Caco-2 (cell line): ENCODE results near the gene CBX1. TPM values are rescaled to one million over a fixed set of nuclear protein-coding genes. Genes with fewer than 3 reads are reported as not detected.

ENCODE experiments used
- BruUV-seq: library from RNA; stranded (reverse); fragments of 400-500 nt; replicated peaks from 2 replicates; lab custom pipeline; 2021; lab: Mats Ljungman, UMichigan
- CTCF ChIA-PET: fragments of 300-600 bp; sonication (Branson Sonifier 250); formaldehyde crosslinking; loops from one replicate; lab custom pipeline; 2022; ENCODE audit warnings: antibody characterized with exemption; lab: Charles Lee
- POLR2A ChIA-PET: fragments of 300-600 bp; sonication (Branson Sonifier 250); formaldehyde crosslinking; loops from one replicate; lab custom pipeline; 2022; ENCODE audit warnings: antibody characterized with exemption; lab: Charles Lee
- DNase-seq, 2 experiments: peaks; one replicate each; pipeline versions ENCODE4 v3.0.0 to v3.0.0-alpha.2; 2020 to 2022
- H3K27me3 ChIP-seq: replicated peaks from 2 replicates; pipeline ENCODE4 v1.6.0; 2011; ENCODE audit warnings: low read length; ENCODE audit not compliant: control insufficient read depth, insufficient read depth
- H3K36me3 ChIP-seq: 2 replicates; pipeline ENCODE4 v1.5.1; 2011; ENCODE audit warnings: low read length; ENCODE audit not compliant: control insufficient read depth, insufficient read depth
- H3K4me1 ChIP-seq: fragments of 250-450 bp; sonication (Bioruptor Pico); 2 replicates; pipeline ENCODE4 v1.5.1; 2020; ENCODE audit warnings: mild to moderate bottlenecking
- H3K4me3 ChIP-seq: 2 replicates; pipeline ENCODE4 v1.5.1; 2011; ENCODE audit warnings: low read depth, mild to moderate bottlenecking, control low read depth, low read length
- H3K9me3 ChIP-seq: fragments of 250-450 bp; sonication (Bioruptor Pico); 2 replicates; pipeline ENCODE4 v1.5.1; 2020; ENCODE audit warnings: mild to moderate bottlenecking, moderate library complexity
- H3K27ac Mint-ChIP-seq: one replicate; pipeline ENCODE4 v1.8.0; 2022; ENCODE audit warnings: mixed read lengths; ENCODE audit not compliant: unreplicated experiment
- H3K27me3 Mint-ChIP-seq: one replicate; pipeline ENCODE4 v1.8.0; 2022; ENCODE audit warnings: mixed read lengths; ENCODE audit not compliant: insufficient read depth, unreplicated experiment
- H3K36me3 Mint-ChIP-seq: one replicate; pipeline ENCODE4 v1.8.0; 2022; ENCODE audit warnings: mild to moderate bottlenecking, mixed read lengths; ENCODE audit not compliant: insufficient read depth, unreplicated experiment
- H3K4me1 Mint-ChIP-seq: one replicate; pipeline ENCODE4 v1.8.0; 2022; ENCODE audit warnings: low read depth, mixed read lengths; ENCODE audit not compliant: unreplicated experiment
- H3K4me3 Mint-ChIP-seq: one replicate; pipeline ENCODE4 v1.8.0; 2022; ENCODE audit warnings: mild to moderate bottlenecking, moderate library complexity, mixed read lengths; ENCODE audit not compliant: unreplicated experiment
- H3K9me3 Mint-ChIP-seq: one replicate; pipeline ENCODE4 v1.8.0; 2022; ENCODE audit warnings: mixed read lengths; ENCODE audit not compliant: unreplicated experiment
- CTCF ChIP-seq, 2 experiments: fragments of 200-600 bp in 1 of 2; IDR thresholded peaks; 1 replicate in 1 of 2; 2 replicates in 1 of 2; pipeline versions ENCODE4 v1.5.1 to v1.8.0; 2011 to 2022; ENCODE audit warnings: antibody characterized with exemption in 1 of 2, control low read depth in 1 of 2, inconsistent platforms in 1 of 2, low read depth in 1 of 2, low read length in 1 of 2, mild to moderate bottlenecking in 1 of 2, moderate library complexity in 1 of 2; ENCODE audit not compliant: insufficient read depth in 1 of 2, severe bottlenecking in 1 of 2, unreplicated experiment in 1 of 2
- intact Hi-C: fragments of 100-400 bp; cut with micrococcal nuclease; formaldehyde crosslinking; loops from one replicate; pipeline ENCODE4 v1.10.0; 2022; ENCODE audit not compliant: unreplicated experiment
- total RNA-seq: library from RNA; stranded (reverse); gene quantifications from 2 replicates; pipeline ENCODE4 v1.2.3, GENCODE V29; 2022

CBX1 gene
- total RNA-seq, 1 experiment from 2014 or later: 213 TPM

- BruUV-seq: no TSS peak
- Histone ChIP-seq H3K4me1 (peaks cover 15% of the 10 kb centered on the region), H3K4me3 (no peak overlapping the region), H3K36me3 (peaks cover 7% of the 10 kb centered on the region; the same call in 1 of the 2 replicates), H3K9me3 (no peaks in the 10 kb centered on the region), H3K27me3 (no peaks in the 10 kb centered on the region)
- H3K4me1 Mint-ChIP-seq: peaks cover 34% of the 10 kb centered on the region
- H3K9me3 Mint-ChIP-seq: no peaks in the 10 kb centered on the region
- H3K27me3 Mint-ChIP-seq: no peaks in the 10 kb centered on the region
- peaks cover 91% of the 10 kb centered on the region for H3K36me3 Mint-ChIP-seq
- ChIA-PET POLR2A (interaction anchor here (1.0 to 2.9 kb wide), 2 partner anchors 13 to 19 kb away, joined by 3 to 90 read pairs; partner anchors contain the start of gene NFE2L1), CTCF (interaction anchor here (0.5 to 14.1 kb wide), 5 partner anchors 13 to 96 kb away, joined by 4 to 225 read pairs (median 10); partner anchors contain the start of genes CDK5RAP3 and NFE2L1)
- H3K4me3 Mint-ChIP-seq: no peak overlapping the region
- intact Hi-C loops: no loop called here
- no peak for DNase-seq
- no peak for TF ChIP-seq CTCF (IDR thresholded peaks at IDR 0.05; ENCODE audit: insufficient read depth in 1 of 2, low read depth in 1 of 2, low read length in 1 of 2, severe bottlenecking in 1 of 2, unreplicated experiment in 1 of 2)
- H3K27ac Mint-ChIP-seq: no peak overlapping the region
Measured at GRCh38 chr17:48067245-48067644, 34.0 kb downstream of the CBX1 start.

DNA sequence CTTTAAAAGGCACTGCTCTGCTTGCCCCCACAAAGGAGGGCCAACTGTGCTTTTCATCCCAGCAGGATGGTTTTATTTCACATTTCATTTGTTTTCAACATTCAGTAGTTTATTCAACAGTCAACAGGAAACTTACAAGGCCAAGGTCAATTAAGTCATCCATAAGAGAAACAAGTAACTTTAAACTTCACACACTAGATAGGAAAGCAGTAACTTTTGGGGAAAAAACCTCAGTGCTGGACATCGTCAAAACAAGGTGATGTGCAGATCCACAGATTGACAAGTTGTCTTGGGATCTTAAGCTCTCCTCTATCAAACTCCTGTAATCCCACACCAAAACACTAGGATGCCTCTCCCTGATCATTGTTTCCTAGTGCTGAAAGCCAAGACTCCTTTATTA, 34.6 kb downstream of the CBX1 start:
- intact Hi-C loops: no loop called here
- POLR2A ChIA-PET: interaction anchor here (0.5 to 2.9 kb wide), 4 partner anchors 14 to 87 kb away, joined by 3 to 90 read pairs (median 3); partner anchors contain the start of gene NFE2L1

DNA sequence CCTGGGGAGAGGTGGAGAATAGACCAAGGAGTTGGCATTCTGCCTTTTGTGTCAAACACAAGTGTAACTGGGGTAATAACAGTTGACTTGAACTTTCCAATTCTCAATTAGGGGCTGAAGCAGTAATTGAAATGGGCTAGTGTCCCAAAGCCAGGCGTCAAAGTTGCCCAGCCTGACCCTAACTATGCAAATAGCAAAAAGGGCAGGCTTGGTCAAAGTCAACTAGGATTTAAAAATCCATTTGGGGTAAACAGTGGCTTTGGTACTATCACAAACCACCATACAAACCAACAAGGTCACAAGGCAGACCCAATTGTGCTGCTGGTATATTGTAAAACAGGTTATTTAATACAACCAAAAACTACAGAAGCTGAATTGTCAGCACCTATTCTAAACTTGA, 35.1 kb downstream of the CBX1 start:
- H3K36me3 ChIP-seq: peaks cover 9% of the 10 kb centered on the region
- H3K4me3 Mint-ChIP-seq: no peak overlapping the region
- DNase-seq: no peak
- H3K4me1 ChIP-seq: peaks cover 15% of the 10 kb centered on the region
- H3K27me3 ChIP-seq: no peaks in the 10 kb centered on the region
- no peaks in the 10 kb centered on the region for H3K9me3 Mint-ChIP-seq
- ChIA-PET POLR2A (interaction anchor here (0.5 to 2.9 kb wide), 3 partner anchors 18 to 86 kb away, joined by 3 to 90 read pairs (median 3); partner anchors contain the start of gene NFE2L1), CTCF (interaction anchor here (0.6 to 14.1 kb wide), 5 partner anchors 14 to 96 kb away, joined by 3 to 225 read pairs (median 6); partner anchors contain the start of genes CDK5RAP3 and NFE2L1)
- H3K27me3 Mint-ChIP-seq: no peaks in the 10 kb centered on the region
- no TSS peak for BruUV-seq
- no peak overlapping the region for H3K4me3 ChIP-seq
- no peaks in the 10 kb centered on the region for H3K9me3 ChIP-seq
- intact Hi-C loops: no loop called here
- TF ChIP-seq CTCF (IDR thresholded peaks at IDR 0.05; ENCODE audit: insufficient read depth in 1 of 2, low read depth in 1 of 2, low read length in 1 of 2, severe bottlenecking in 1 of 2, unreplicated experiment in 1 of 2): no peak
- H3K4me1 Mint-ChIP-seq: peaks cover 34% of the 10 kb centered on the region
- H3K27ac Mint-ChIP-seq: no peak overlapping the region
- H3K36me3 Mint-ChIP-seq: peaks cover 91% of the 10 kb centered on the region

More for the DNA sequence above, 34.6 kb downstream of the CBX1 start:
- peak in 1 of 2 experiments; percentile 17 for TF ChIP-seq CTCF (IDR thresholded peaks at IDR 0.05; ENCODE audit: insufficient read depth in 1 of 2, low read depth in 1 of 2, low read length in 1 of 2, severe bottlenecking in 1 of 2, unreplicated experiment in 1 of 2)
- no peaks in the 10 kb centered on the region for H3K9me3 ChIP-seq
- peaks cover 34% of the 10 kb centered on the region for H3K4me1 Mint-ChIP-seq
- CTCF ChIA-PET: interaction anchor here (0.5 to 14.1 kb wide), 5 partner anchors 19 to 96 kb away, joined by 3 to 225 read pairs (median 6); partner anchors contain the start of genes CDK5RAP3 and NFE2L1
- H3K27me3 Mint-ChIP-seq: no peaks in the 10 kb centered on the region
- no TSS peak for BruUV-seq
- H3K4me3 Mint-ChIP-seq: no peak overlapping the region
- peaks cover 10% of the 10 kb centered on the region for H3K36me3 ChIP-seq
- no peaks in the 10 kb centered on the region for H3K9me3 Mint-ChIP-seq
- H3K36me3 Mint-ChIP-seq: peaks cover 91% of the 10 kb centered on the region
- peaks cover 15% of the 10 kb centered on the region for H3K4me1 ChIP-seq
- no peak overlapping the region for H3K4me3 ChIP-seq
- DNase-seq: no peak
- H3K27ac Mint-ChIP-seq: no peak overlapping the region
- no peaks in the 10 kb centered on the region for H3K27me3 ChIP-seq
